Mucosa of descending colon (tissue), 3 donors: ENCODE data around the gene VAV1. TPM values are rescaled to one million over a fixed set of nuclear protein-coding genes. Genes with fewer than 3 reads are reported as not detected.

Experiments
- ATAC-seq: fragments of 200-7000 bp; cut with Tn5 transposase; one replicate; pipeline ENCODE4 v1.9.1; 2020; ENCODE audit warnings: mild to moderate bottlenecking, moderate library complexity
- DNase-seq, 3 donors: peaks; one replicate each; pipeline ENCODE4 v3.0.0-alpha.2; 2020
- H3K36me3 ChIP-seq: fragments of 200-600 bp; one replicate; pipeline ENCODE4 v1.8.0; 2021; ENCODE audit warnings: low read depth, mild to moderate bottlenecking
- H3K4me1 ChIP-seq: fragments of 200-600 bp; one replicate; pipeline ENCODE4 v1.8.0; 2021; ENCODE audit warnings: low read depth, mild to moderate bottlenecking
- H3K4me3 ChIP-seq: fragments of 200-600 bp; one replicate; pipeline ENCODE4 v1.8.0; 2021; ENCODE audit warnings: mild to moderate bottlenecking
- H3K9me3 ChIP-seq: fragments of 200-600 bp; one replicate; pipeline ENCODE4 v1.8.0; 2021; ENCODE audit warnings: mild to moderate bottlenecking
- intact Hi-C, 2 donors: fragments of 100-400 bp; cut with DNase I in 1 of 2; cut with micrococcal nuclease in 1 of 2; formaldehyde crosslinking; loops; one replicate each; pipeline versions ENCODE4 v1.11.0 to v1.11.1; 2022; cut with DNase I, micrococcal nuclease
- total RNA-seq, 3 donors: library from RNA; stranded (reverse); fragmentation: NEBNext Ultra II Directional in 2 of 3; extraction: Animal tissue kit (Norgen Biotek cat#: 25700) in 2 of 3; gene quantifications; one replicate each; pipeline versions ENCODE4 v1.2.1 to v1.2.4, GENCODE V29; 2021 to 2023
- TF ChIP-seq, protein P1 (sequence below): fragments of 200-600 bp; IDR thresholded peaks from one replicate; pipeline ENCODE4 v1.8.0; 2022; ENCODE audit warnings: antibody characterized with exemption, mild to moderate bottlenecking
- donor health status: DM: no; HTN: no; CAD: no; lungs with moderate emphysema.
- donor health status: DM: no; HTN: no; CAD: no.
- donor health status: DM: no; HTN: yes; CAD: no.

Gene VAV1
- total RNA-seq, 3 donors from 2014 or later: 6.0 to 12.3 (median 10.7) TPM

DNA sequence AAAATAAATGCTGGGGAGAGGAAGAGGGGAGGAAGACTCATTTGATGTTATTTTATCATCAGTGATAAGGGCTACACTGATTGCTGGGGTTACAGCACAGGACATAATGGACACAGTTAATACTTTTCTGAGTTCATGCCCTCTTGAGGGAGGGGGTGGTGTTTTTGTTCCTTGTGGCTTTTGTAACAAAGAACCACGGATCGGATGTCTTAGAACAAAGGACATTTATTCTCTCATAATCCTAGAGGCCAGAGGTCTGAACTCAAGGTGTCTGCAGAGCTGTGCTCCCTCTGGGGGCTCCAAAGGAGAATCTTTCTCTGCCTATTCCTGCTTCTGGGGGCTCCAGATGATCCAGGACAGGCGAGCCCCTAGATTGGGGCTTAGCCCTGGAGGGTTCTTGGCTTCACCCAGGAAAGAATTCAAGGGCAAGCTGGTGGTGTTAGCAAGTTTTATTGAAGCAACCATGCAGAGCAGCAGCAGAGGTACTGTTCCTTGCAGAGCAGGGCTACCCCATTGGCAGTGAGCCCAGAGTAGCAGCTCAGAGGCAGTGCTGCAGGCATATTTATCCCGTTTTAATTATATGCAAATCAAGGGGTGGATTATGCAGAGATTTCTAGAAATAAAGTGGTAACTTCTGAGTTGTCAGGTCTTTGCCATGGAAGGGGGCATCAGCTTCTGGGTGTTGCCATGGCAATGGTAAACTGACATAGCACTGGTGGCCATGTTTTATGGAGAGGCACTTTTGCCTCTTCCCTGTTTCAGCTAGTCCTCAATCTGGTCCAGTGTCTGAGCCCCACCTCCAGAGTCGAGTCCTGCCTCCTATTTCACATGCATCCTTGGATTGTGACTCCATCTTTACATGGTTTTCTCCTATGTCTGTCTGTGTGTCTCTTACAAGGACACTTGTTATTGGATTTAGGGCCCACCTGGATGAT lies 18.0 kb downstream of the VAV1 start:
- no peak for DNase-seq

DNA sequence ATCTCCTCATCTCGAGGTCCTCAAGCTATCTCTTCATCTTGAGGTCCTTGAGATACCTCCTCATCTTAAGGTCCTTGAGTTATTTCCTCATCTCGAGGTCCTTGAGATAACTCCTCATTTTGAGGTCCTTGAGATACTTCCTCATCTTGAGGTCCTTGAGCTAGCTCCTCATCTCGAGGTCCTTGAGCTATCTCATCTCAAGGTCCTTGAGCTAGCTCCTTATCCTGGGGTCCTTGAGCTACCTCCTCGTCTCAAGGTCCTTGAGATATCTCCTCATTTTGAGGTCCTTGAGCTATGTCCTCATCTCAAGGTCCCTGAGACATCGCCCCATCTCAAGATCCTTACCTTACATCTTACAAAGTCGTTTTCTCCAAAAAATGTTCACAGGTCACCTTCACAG lies 18.7 kb downstream of the VAV1 start:
- H3K9me3 ChIP-seq: peaks cover 4% of the 10 kb centered on the region
- no peaks in the 10 kb centered on the region for H3K36me3 ChIP-seq
- ATAC-seq (no peak), DNase-seq (no peak)
- intact Hi-C loops: no loop called here
- no peaks in the 10 kb centered on the region for H3K4me1 ChIP-seq
- H3K4me3 ChIP-seq: no peak overlapping the region
- TF ChIP-seq, protein P1, sequence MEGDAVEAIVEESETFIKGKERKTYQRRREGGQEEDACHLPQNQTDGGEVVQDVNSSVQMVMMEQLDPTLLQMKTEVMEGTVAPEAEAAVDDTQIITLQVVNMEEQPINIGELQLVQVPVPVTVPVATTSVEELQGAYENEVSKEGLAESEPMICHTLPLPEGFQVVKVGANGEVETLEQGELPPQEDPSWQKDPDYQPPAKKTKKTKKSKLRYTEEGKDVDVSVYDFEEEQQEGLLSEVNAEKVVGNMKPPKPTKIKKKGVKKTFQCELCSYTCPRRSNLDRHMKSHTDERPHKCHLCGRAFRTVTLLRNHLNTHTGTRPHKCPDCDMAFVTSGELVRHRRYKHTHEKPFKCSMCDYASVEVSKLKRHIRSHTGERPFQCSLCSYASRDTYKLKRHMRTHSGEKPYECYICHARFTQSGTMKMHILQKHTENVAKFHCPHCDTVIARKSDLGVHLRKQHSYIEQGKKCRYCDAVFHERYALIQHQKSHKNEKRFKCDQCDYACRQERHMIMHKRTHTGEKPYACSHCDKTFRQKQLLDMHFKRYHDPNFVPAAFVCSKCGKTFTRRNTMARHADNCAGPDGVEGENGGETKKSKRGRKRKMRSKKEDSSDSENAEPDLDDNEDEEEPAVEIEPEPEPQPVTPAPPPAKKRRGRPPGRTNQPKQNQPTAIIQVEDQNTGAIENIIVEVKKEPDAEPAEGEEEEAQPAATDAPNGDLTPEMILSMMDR: no peak

More for the DNA sequence above, 18.0 kb downstream of the VAV1 start:
- TF ChIP-seq, protein P1: no peak
- intact Hi-C loops: no loop called here
- Histone ChIP-seq H3K9me3 (peaks cover 4% of the 10 kb centered on the region), H3K4me1 (no peaks in the 10 kb centered on the region), H3K36me3 (no peaks in the 10 kb centered on the region), H3K4me3 (no peak overlapping the region)
- no peak for ATAC-seq

- TF ChIP-seq, protein P1: no peak
- no peak for ATAC-seq
- H3K4me3 ChIP-seq: no peak overlapping the region
- intact Hi-C loops: no loop called here
- peaks cover 4% of the 10 kb centered on the region for H3K9me3 ChIP-seq
- H3K36me3 ChIP-seq: no peaks in the 10 kb centered on the region
- H3K4me1 ChIP-seq: no peaks in the 10 kb centered on the region
- no peak for DNase-seq
These were observed 20.9 kb downstream of the VAV1 start for GRCh38 chr19:6793411-6793810.

DNA sequence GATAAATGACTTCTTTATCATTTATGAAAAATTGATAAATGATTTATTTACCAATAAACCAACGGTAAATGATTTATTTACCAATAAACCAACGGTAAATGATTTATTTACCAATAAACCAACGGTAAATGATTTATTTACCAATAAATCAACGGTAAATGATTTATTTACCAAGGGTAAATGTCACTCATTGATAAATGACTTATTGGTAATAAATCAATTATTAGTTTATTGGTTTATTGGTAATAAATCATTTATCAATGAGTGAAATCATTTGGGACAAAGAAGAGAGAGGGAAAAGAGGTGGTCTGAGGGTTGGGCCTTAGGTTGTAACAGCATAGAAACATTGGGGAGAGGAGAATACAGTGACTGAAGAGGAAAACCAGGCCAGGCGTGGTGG lies 21.5 kb downstream of the VAV1 start:
- intact Hi-C loops: no loop called here
- DNase-seq (no peak), ATAC-seq (no peak)
- no peak overlapping the region for H3K4me3 ChIP-seq
- peaks cover 4% of the 10 kb centered on the region for H3K9me3 ChIP-seq
- TF ChIP-seq, protein P1: no peak
- H3K4me1 ChIP-seq: no peaks in the 10 kb centered on the region
- H3K36me3 ChIP-seq: no peaks in the 10 kb centered on the region

DNA sequence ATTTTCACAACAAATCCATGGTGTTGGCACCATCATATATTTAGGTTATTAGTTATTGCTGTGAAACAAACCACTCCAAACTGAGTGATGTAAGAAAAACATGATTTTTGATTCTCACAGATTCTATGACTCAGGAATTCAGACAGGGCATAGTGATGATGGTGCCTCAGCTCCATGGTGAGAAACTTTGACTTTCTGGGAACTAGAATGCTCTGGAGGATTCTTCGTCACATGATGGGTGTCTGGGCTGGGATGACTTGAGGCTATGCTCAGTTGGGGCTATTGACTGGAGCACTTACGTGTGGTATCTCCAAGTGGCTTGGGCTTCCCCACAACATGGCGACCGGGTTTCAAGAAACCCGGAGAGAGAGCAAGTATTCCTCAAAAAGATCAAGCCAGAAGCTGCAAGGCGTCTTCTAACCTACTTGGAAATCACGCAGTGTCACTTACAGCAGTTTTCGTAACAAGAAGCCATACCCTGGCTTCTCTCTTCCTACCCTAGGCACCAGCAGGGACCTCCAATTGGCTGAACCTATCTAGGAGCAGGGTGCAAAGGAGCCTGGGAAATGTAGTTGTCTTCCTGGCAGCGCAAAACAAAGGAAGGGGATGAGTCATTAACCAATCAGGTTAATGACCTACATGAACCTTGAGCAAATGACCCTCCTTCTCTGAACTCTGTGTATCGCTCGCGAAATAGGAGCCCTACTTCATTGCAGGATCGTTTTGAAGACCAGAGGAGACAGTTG lies 22.4 kb downstream of the VAV1 start:
- TF ChIP-seq, protein P1: no peak
- H3K36me3 ChIP-seq: no peaks in the 10 kb centered on the region
- H3K4me3 ChIP-seq: no peak overlapping the region
- H3K9me3 ChIP-seq: peaks cover 4% of the 10 kb centered on the region
- intact Hi-C loops: no loop called here
- no peaks in the 10 kb centered on the region for H3K4me1 ChIP-seq
- ATAC-seq (no peak), DNase-seq (no peak)
